DOHH2 (cell line): ENCODE measurements around the gene ATP8A2.

Experiments
- EZH2phosphoT487 ChIP-seq: fragments of 200-600 bp; sonication (generic); IDR thresholded peaks from 2 replicates; pipeline ENCODE4 v1.6.1; 2017; ENCODE audit warnings: borderline replicate concordance, mild to moderate bottlenecking, antibody characterized with exemption, low read length, moderate library complexity, mixed read lengths
- TF ChIP-seq, protein P1 (sequence below): fragments of 200-600 bp; sonication (generic); IDR thresholded peaks from one replicate; pipeline ENCODE4 v1.5.1; 2014; ENCODE audit warnings: antibody characterized with exemption, mild to moderate bottlenecking, low read depth, low read length; ENCODE audit not compliant: poor library complexity, severe bottlenecking

GRCh38 chr13:25371158-25371874 lies 458 bp upstream of the ATP8A2 start:
- TF ChIP-seq, protein P1, sequence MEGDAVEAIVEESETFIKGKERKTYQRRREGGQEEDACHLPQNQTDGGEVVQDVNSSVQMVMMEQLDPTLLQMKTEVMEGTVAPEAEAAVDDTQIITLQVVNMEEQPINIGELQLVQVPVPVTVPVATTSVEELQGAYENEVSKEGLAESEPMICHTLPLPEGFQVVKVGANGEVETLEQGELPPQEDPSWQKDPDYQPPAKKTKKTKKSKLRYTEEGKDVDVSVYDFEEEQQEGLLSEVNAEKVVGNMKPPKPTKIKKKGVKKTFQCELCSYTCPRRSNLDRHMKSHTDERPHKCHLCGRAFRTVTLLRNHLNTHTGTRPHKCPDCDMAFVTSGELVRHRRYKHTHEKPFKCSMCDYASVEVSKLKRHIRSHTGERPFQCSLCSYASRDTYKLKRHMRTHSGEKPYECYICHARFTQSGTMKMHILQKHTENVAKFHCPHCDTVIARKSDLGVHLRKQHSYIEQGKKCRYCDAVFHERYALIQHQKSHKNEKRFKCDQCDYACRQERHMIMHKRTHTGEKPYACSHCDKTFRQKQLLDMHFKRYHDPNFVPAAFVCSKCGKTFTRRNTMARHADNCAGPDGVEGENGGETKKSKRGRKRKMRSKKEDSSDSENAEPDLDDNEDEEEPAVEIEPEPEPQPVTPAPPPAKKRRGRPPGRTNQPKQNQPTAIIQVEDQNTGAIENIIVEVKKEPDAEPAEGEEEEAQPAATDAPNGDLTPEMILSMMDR = no peak
- no peak for TF ChIP-seq EZH2phosphoT487
